Medulla oblongata (tissue), 1 donor: ENCODE data around the gene AGTRAP.

ENCODE experiments used
- DNase-seq: peaks from one replicate; pipeline ENCODE4 v3.0.0-alpha.2; 2015; ENCODE audit errors: extremely low spot score

Gene AGTRAP

DNA sequence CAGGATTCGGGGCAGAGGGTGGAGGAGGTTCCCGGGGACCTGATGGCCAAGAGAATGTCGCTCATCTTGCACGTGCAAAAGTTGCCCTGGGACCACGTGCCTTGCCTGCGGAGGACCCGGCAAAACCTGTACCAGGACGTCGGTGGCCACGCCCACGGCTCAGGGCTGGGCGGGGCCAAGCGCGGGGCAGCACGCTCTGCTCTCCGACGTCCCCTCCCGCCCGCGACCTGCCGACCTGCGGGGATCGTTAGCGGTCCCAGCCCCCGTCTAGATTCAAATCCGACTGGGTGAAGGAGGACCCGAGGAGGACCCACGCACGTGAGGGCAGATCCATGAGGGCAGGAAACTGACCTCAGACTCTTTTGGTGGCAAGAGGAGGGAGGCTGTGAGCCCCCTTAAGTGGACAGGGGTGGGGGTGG is 26.1 kb downstream of the AGTRAP start, which contains the start of gene C1orf167:
Gene C1orf167, plus strand, starts transcription at position 206 of the 419 bp plus-strand sequence. CDS start 2,208 bp downstream, outside the sequence.
- no peak for DNase-seq

DNA sequence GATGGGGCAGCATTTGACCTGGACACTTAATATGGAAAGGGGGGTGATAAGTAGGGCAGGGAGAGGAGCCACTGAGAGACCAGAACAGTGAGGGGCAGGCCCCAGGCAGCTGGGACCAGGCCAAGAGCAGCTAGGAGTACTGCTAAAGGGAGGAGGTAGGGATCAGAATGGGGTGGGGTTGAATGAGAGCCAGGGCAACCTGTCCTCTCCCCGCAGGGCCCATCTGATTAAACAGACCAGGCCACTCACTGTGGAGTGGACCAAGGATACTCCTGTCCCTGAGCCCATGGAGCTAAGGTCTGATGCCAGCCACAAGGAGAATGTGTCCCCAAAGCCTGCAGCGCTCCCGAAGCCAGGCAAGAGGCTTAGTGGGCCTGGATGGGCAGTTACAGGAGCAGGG is 28.2 kb downstream of the AGTRAP start:
- no peak for DNase-seq

DNA sequence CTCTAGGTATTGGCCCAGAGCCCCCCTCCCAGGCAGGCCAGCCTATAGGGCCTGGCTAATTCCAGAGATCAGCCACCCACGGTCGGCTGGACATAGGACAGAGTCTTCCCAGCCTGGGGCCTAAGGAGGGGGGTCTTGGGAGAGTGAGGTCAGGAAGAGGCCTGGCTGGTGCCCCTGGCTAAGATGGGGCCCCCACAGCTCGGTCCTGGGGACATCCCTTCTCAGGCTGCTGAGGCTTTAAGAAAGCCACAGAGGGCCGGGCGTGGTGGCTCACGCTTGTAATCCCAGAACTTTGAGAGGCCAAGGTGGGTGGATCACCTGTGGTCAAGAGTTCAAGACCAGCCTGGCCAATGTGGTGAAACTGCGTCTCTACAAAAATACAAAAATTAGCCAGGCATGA is 28.6 kb downstream of the AGTRAP start:
- DNase-seq = no peak

- DNase-seq = no peak
These were observed 29.9 kb downstream of the AGTRAP start for GRCh38 chr1:11765661-11766428.

GRCh38 chr1:11766429-11766776 is 30.5 kb downstream of the AGTRAP start:
- no peak for DNase-seq

DNA sequence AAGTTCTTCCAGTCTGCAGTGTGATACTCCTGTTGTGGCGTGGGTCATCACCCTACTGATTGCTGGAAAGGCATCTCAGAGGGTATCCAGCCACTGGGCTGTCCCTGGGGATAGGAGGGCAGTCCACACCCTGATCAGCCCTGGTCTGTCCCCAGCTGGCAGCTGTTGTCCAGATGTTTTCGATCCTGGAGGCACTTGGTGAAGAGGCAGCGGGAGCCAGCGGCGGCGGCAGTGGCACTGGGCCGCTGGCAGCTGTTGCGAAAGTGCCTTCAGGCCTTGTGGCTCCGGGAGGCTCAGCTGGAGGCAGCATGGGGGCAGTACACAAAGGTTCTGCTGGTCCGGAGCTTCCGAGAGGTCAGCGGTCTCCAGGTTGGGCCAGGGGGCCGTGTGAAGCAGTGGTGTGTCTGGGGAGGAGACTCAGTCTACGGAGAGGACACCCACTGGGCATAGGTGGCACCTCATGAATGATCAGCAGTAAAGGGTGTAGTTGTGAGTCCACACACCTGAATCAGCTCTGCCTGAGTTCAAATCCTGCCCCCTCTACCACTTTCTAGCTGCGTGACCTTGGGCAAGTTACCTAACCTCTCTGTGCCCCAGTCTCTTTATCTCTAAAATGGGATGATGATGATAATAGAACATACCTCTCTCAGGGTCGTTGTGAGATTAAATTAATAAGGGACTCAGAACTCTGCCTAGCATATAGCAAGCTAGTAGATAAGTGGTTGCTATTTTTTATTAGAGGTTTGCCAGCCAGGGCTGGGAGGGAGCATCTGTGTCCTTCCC is 32.2 kb downstream of the AGTRAP start:
- no peak for DNase-seq

GRCh38 chr1:11768821-11769220 is 32.9 kb downstream of the AGTRAP start:
- no peak for DNase-seq

DNA sequence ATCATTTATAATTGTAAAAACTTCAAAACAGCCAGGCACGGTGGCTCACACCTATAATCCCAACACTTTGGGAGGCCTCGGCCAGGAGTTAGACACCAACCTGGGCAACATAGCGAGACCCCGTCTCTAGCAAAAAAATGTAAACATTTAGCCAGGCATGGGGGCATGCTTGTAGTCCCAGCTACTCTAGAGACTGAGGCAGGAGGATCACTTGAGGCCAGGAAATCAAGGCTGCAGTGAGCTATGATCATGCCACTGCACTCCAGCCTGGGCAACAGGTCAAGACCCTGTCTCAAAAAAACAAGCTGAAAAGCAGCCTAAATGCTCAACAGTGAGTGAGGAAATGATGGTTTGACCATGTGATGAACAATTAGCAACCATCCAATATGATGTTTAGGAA is 33.3 kb downstream of the AGTRAP start:
- no peak for DNase-seq

DNA sequence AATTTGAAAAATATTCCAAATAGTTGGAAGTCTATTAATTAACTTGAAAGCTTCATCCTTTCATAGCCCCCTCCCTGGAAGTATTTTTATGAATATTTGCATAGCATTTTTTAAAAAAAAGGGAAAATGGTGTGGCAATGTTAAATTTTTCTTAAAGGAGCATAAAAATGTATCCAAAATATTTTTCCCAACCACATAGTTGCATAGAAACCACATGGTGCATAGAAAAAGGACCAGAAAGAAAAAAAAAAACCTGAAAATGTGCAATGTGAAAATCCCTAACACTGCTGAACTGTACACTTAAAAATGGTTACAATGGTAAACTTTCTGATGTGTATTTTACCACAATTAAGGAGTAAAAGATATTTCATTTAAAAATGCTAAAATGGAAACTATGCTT is 34.1 kb downstream of the AGTRAP start:
- DNase-seq = no peak

GRCh38 chr1:11771481-11772043 is 35.6 kb downstream of the AGTRAP start:
- no peak for DNase-seq

DNA sequence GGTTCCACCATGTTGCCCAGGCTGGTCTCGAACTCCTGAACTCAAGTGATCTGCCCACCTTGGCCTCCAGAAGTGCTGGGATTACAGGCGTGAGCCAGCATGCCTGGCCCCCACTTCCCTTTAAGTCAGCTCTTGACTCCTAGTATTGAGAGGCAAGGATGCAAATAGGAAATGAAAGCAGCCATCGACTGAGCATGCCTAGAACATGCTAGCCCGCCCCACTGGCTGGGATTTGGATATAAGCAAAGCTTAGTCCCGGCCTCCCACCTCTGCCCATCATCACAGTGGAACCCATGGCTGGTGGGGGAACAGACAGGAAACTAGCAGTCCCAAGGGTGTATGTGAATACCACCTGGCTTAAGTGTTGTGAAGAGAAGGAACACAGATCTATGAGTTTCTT is 36.5 kb downstream of the AGTRAP start:
- DNase-seq = no peak

DNA sequence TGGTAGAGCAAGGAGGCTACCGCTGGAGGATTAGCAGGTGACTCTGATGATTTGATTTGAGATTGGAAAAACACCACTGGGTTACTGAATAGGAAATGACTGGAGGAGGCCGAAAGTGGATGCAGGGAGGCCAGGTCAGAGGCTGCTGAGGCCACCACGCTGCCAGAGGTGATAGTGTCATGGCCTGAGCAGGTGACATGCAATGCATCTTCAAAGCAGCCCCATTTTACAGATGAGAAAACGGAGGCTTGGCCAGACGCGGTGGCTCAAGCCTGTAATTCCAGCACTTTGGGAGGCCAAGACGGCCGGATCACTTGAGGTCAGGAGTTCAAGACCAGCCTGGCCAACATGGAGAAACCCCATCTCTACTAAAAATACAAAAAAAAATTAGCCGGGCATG is 38.8 kb downstream of the AGTRAP start:
- DNase-seq = no peak

DNA sequence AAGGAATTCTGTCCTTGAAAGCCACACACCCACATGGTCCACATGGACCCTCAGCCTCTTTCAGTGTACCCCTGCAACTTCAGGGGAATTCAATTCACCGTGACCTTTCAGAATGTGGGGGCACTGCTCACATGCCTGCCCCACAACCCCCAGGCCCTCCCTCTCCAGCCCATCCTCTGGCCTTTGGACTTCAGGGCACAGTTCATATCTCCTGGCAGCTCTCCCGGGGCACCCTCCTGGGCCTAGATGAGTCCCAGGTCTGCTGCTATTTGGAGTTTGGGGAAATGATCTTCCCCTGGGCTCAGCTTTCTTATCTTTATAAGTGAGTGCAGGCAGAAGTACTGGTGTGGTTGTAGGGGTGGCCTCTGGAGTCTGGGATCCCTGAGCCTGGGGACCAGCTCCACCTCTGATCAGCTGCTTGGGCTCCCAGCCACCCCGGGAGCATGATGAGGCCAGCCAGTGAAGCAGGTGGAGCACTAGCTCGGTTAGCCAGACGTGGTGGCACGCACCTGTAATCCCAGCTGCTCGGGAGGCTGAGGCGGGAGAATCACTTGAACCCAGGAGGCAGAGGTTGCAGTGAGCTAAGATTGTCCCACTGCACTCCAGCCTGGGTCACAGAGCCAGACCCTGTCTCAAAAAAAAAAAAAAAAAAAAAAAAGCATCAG is 41.9 kb downstream of the AGTRAP start:
- no peak for DNase-seq

DNA sequence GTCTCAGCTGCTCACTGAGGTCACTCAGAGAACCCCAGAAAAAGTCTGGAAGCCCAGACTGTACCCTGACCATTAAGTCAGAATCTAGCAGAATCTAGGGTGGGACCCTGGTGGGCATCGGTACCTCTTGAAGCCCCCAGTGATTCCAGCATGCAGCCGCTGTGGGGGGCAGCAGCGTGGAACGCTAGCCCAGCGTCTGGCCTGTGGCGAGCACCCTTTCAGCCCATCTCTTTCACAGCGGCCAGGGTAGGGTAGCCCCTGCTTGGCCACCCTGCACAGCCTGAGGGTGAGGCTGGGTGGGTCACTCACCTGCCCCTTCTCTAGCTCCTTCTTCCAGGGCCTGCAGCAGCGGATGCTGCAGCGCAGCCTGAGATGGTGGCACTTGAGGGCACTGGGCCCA is 42.4 kb downstream of the AGTRAP start:
- no peak for DNase-seq

DNA sequence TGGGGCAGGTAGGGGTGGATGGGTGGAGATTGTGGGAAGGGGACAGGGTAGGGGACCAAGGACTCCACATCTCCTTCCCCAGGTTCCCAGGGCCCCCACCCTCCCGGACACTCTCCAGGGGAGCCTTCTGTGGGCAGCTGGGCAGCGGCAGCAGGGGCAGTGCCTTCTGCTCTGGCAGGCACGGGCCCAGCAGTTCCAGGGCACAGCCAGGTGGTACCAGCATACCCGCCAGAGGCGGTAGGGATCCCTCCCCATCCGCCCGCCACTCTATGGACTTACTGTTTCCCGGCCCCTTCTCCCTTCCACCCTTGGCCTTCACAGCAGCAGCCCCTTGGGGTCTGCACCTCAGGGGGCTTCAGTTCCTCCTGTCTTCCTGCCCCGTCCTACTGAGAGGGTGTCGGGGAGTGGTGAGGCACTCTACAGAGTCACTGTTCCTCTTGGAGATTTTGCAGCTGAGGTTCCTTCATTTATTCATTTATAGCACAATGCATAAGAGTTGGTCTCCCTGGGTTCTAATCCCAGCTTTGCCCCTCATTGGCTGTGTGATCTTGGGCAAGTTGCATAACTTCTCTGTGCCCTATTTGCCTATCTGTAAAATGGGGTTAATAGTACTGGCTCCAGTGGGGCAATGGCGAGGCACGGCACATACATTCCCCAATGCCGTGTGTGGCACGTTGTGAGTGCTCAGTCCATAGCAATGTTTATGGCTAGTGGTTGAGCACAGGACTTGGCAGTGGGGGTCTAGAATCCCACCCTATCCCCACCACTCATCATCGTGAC is 43.1 kb downstream of the AGTRAP start:
- no peak for DNase-seq

- DNase-seq = no peak
These were observed 43.9 kb downstream of the AGTRAP start for GRCh38 chr1:11779715-11780379.

GRCh38 chr1:11780380-11781147 is 44.6 kb downstream of the AGTRAP start:
- no peak for DNase-seq

DNA sequence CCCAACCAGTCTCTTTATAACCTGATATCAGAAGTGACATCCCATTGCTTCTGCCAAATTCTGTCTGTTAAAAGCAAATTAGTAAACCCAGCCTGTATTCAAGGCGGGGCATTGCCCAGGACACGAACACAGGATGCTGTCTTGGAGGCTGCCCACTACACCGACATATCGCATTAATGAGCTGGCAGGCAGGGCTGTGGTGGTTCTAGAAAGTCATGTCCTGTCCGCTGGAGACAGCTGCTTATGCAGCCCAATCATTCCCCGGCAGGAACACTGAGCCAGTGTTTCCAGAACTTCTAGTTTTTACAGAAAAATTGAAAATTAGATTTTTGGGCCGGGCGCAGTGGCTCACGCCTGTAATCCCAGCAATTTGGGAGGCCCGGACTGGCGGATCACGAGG is 45.4 kb downstream of the AGTRAP start:
- DNase-seq = no peak

GRCh38 chr1:11782127-11782708 is 46.3 kb downstream of the AGTRAP start:
- DNase-seq = no peak

DNA sequence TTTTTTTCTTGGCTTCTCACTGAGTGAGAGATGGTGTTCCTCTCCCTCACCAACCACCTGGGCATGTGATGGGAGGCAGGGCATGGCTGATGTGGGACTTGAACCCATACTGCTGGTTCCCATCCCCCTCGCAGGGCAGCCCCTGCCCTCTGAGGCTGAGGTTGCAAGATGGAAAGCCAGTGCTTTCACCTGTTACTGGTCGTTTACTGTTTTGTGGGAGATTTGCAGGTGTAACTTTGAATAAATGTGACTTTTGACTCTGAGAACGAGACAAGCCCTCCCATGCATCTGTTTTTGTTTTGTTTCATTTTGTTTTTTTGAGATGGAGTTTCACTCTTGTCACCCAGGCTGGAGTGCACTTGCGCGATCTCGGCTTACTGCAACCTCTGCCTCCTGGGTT is 47.6 kb downstream of the AGTRAP start:
- no peak for DNase-seq
